Colonic mucosa (tissue), 4 donors: ENCODE data around the gene CYP26A1. TPM values are rescaled to one million over a fixed set of nuclear protein-coding genes. Genes with fewer than 3 reads are reported as not detected.

Experiments used
- DNase-seq: peaks from one replicate; pipeline ENCODE4 v3.0.0-alpha.2; 2020
- H3K27ac ChIP-seq: fragments of 200-600 bp; one replicate; pipeline ENCODE4 v1.8.0; 2021
- H3K27me3 ChIP-seq: fragments of 200-600 bp; one replicate; pipeline ENCODE4 v1.8.0; 2021
- H3K36me3 ChIP-seq: fragments of 200-600 bp; one replicate; pipeline ENCODE4 v1.8.0; 2021
- H3K4me1 ChIP-seq: fragments of 200-600 bp; one replicate; pipeline ENCODE4 v1.8.0; 2021; ENCODE audit warnings: mild to moderate bottlenecking
- H3K4me3 ChIP-seq: fragments of 200-600 bp; one replicate; pipeline ENCODE4 v1.8.0; 2021
- H3K9ac ChIP-seq, 2 donors: one replicate each; pipeline ENCODE4 v1.7.0; 2013; ENCODE audit warnings: control low read depth in 2 of 2, low read depth in 2 of 2, low read length in 2 of 2
- H3K9me3 ChIP-seq: fragments of 200-600 bp; one replicate; pipeline ENCODE4 v1.8.0; 2021
- CTCF ChIP-seq: fragments of 200-600 bp; IDR thresholded peaks from one replicate; pipeline ENCODE4 v1.8.0; 2022; ENCODE audit warnings: antibody characterized with exemption, mild to moderate bottlenecking
- intact Hi-C: fragments of 100-400 bp; cut with DNase I; formaldehyde crosslinking; loops from one replicate; pipeline ENCODE4 v1.14.1; 2022
- total RNA-seq, 2 donors: library from RNA; stranded (reverse); fragmentation: NEBNext Ultra II Directional in 1 of 2; extraction: Animal tissue kit (Norgen Biotek cat#: 25700) in 1 of 2; gene quantifications; one replicate each; pipeline ENCODE4 v1.2.1, GENCODE V29; 2021
- donor health status: healthy.
- donor health status: DM: no; HTN: no; CAD: no.
- donor health status: DM: no; HTN: no; CAD: no.

CYP26A1 gene
- total RNA-seq, 2 donors from 2014 or later, result not detected

GRCh38 chr10:93090619-93091018 is 16.9 kb downstream of the CYP26A1 start:
- TF ChIP-seq CTCF, result no peak
- no peaks in the 10 kb centered on the region for H3K4me1 ChIP-seq
- no peak overlapping the region for H3K9ac ChIP-seq
- H3K27ac ChIP-seq, result no peak overlapping the region
- no peaks in the 10 kb centered on the region for H3K36me3 ChIP-seq
- H3K4me3 ChIP-seq, result no peak overlapping the region
- no peak for DNase-seq
- H3K27me3 ChIP-seq, result no peaks in the 10 kb centered on the region
- no peaks in the 10 kb centered on the region for H3K9me3 ChIP-seq
- intact Hi-C loops, result no loop called here

- H3K27me3 ChIP-seq, result no peaks in the 10 kb centered on the region
- H3K4me1 ChIP-seq, result no peaks in the 10 kb centered on the region
- TF ChIP-seq CTCF, result no peak
- no peak overlapping the region for H3K9ac ChIP-seq
- H3K4me3 ChIP-seq, result no peak overlapping the region
- no peak overlapping the region for H3K27ac ChIP-seq
- intact Hi-C loops, result no loop called here
- H3K36me3 ChIP-seq, result no peaks in the 10 kb centered on the region
- no peak for DNase-seq
- no peaks in the 10 kb centered on the region for H3K9me3 ChIP-seq
These were observed 18.3 kb downstream of the CYP26A1 start for GRCh38 chr10:93091960-93092359.

GRCh38 chr10:93095225-93095624 is 21.5 kb downstream of the CYP26A1 start:
- H3K4me1 ChIP-seq, result no peaks in the 10 kb centered on the region
- TF ChIP-seq CTCF, result no peak
- H3K27me3 ChIP-seq, result no peaks in the 10 kb centered on the region
- no peaks in the 10 kb centered on the region for H3K36me3 ChIP-seq
- no peak overlapping the region for H3K4me3 ChIP-seq
- no peak overlapping the region for H3K27ac ChIP-seq
- intact Hi-C loops, result no loop called here
- no peak overlapping the region for H3K9ac ChIP-seq
- no peaks in the 10 kb centered on the region for H3K9me3 ChIP-seq
- peak; percentile 0 for DNase-seq

- Histone ChIP-seq H3K36me3 (no peaks in the 10 kb centered on the region), H3K27me3 (no peaks in the 10 kb centered on the region), H3K27ac (no peak overlapping the region), H3K4me1 (no peaks in the 10 kb centered on the region), H3K9ac (no peak overlapping the region), H3K4me3 (no peak overlapping the region), H3K9me3 (no peaks in the 10 kb centered on the region)
- intact Hi-C loops, result no loop called here
- TF ChIP-seq CTCF, result no peak
- peak; percentile 4 for DNase-seq
These were observed 23.2 kb downstream of the CYP26A1 start for GRCh38 chr10:93096901-93097300.

GRCh38 chr10:93097386-93097785 is 23.7 kb downstream of the CYP26A1 start:
- Histone ChIP-seq H3K27ac (no peak overlapping the region), H3K4me1 (no peaks in the 10 kb centered on the region), H3K36me3 (no peaks in the 10 kb centered on the region), H3K9me3 (no peaks in the 10 kb centered on the region), H3K4me3 (no peak overlapping the region), H3K9ac (no peak overlapping the region), H3K27me3 (no peaks in the 10 kb centered on the region)
- TF ChIP-seq CTCF, result no peak
- DNase-seq, result peak; percentile 10
- intact Hi-C loops, result no loop called here

GRCh38 chr10:93098816-93099215 is 25.1 kb downstream of the CYP26A1 start:
- no peak overlapping the region for H3K4me3 ChIP-seq
- intact Hi-C loops, result no loop called here
- H3K4me1 ChIP-seq, result no peaks in the 10 kb centered on the region
- TF ChIP-seq CTCF, result no peak
- no peak overlapping the region for H3K27ac ChIP-seq
- no peaks in the 10 kb centered on the region for H3K36me3 ChIP-seq
- H3K9ac ChIP-seq, result no peak overlapping the region
- peak; percentile 2 for DNase-seq
- no peaks in the 10 kb centered on the region for H3K27me3 ChIP-seq
- H3K9me3 ChIP-seq, result no peaks in the 10 kb centered on the region
